Ecto neural progenitor cell (in vitro differentiated cells): ENCODE results near the gene HYCC1.
"Not testable (repeated sequence)": the region's sequence is repeated elsewhere in the genome, so short reads cannot be mapped to it uniquely, and the experiment has no call there.

Source experiments
- DNase-seq: peaks from one replicate; pipeline ENCODE4 v3.0.0-alpha.2; 2018; ENCODE audit warnings: low spot score

HYCC1 gene

GRCh38 chr7:22983257-22983855 is 30.6 kb downstream of the HYCC1 start:
- DNase-seq, result no peak

DNA sequence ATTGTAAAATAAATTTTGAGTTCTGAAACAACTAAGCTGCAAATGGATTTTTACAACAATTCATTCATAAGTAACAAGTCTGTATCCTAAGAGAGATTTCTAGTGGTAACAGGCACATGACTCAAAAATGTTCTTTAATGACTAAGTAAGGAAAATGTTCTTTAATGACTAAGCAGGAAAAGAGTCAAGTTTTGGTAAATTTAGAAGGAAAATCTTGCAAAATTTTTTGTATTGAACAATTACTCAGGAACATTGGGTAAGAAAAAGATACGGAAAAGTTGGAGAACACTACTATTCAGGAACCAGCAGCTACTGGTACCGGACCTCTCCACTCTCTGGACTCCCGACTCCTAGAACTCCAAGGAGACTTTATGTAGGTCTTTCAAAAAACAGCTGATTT is 33.5 kb downstream of the HYCC1 start:
- DNase-seq, result no peak

- DNase-seq, result no peak
Measured at GRCh38 chr7:22979861-22980260, 34.1 kb downstream of the HYCC1 start.

DNA sequence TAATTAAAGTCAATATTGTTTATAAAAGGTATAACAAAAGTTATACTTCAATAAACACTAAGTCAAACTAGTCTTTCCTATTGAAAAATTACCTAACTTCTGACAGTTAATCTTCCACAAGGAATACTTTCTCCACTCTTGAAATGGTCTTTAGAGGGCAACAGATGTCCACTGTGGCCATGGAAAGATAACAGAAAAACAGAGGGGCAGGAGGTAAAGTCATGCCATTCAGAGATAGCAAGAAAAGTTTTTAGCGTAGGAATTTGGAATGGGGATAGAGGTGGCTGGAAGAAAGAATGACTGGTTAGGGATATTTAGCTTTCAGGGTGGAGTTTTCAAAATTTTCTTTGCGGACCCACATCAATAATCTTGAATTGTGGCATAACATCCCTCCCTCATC is 34.7 kb downstream of the HYCC1 start:
- DNase-seq, result no peak

DNA sequence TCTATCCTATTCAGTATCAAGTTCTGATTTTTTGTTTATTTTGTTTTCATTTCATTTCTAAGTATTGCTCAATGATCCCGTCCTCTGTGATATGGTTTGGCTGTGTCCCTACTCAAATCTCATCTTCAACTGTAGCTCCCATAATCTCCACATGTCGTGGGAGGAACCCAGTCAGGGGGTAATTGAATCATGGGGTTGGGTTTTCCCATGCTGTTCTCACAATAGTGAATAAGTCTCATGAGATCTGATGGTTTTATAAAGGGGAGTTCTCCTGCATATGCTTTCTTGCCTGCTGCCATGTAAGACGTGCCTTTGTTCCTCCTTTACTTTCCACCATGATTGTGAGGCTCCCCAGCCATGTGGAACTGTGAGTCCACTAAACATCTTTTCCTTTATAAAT is 39.3 kb downstream of the HYCC1 start:
- DNase-seq, result not testable (repeated sequence)

GRCh38 chr7:22972207-22972606 is 41.7 kb downstream of the HYCC1 start:
- DNase-seq, result no peak

DNA sequence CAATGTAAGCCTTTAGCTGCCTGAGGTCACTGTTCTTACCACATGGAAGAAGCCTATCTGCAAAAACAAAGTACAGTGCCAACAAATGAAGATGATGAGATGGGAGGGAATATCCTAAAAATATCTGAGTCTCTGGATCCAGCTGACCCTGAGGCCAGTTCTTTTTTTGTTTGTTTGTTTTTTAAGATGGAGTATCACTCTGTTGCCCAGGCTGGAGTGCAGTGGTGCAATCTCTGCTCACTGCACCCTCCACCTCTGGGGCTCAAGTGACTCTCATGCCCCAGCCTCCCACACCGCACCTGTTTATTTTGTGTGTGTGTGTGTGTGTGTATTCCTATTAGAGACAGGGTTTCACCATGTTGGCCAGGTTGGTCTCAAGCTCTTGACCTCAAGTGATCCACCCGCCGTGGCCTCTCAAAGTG is 44.9 kb downstream of the HYCC1 start:
- no peak for DNase-seq
